Mucosa of rectum (tissue), 2 donors: ENCODE results near the gene RPL29.
A peak's percentile ranks its signal among the peaks of the same experiment; 100 is the strongest.

Experiments
- H3K27ac ChIP-seq, 2 donors: one replicate each; pipeline ENCODE4 v1.7.0; 2013; ENCODE audit warnings: inconsistent platforms in 2 of 2, low read depth in 2 of 2, low read length in 2 of 2
- H3K27me3 ChIP-seq, 2 donors: one replicate each; pipeline ENCODE4 v1.7.0; 2013; ENCODE audit warnings: low read length in 2 of 2; ENCODE audit not compliant: control insufficient read depth in 2 of 2, insufficient read depth in 2 of 2
- H3K36me3 ChIP-seq, 2 donors: one replicate each; pipeline ENCODE4 v1.7.0; 2013; ENCODE audit warnings: low read length in 2 of 2; ENCODE audit not compliant: control insufficient read depth in 2 of 2, insufficient read depth in 2 of 2
- H3K4me1 ChIP-seq, 2 donors: one replicate each; pipeline ENCODE4 v1.7.0; 2013; ENCODE audit warnings: low read length in 2 of 2, mild to moderate bottlenecking in 1 of 2; ENCODE audit not compliant: control insufficient read depth in 2 of 2, insufficient read depth in 2 of 2
- H3K4me3 ChIP-seq, 2 donors: one replicate each; pipeline ENCODE4 v1.7.0; 2013; ENCODE audit warnings: low read length in 2 of 2
- H3K9ac ChIP-seq, 2 donors: one replicate each; pipeline ENCODE4 v1.7.0; 2013; ENCODE audit warnings: low read length in 2 of 2, low read depth in 1 of 2, mild to moderate bottlenecking in 1 of 2
- H3K9me3 ChIP-seq, 2 donors: one replicate each; pipeline ENCODE4 v1.7.0; 2013; ENCODE audit warnings: low read length in 2 of 2; ENCODE audit not compliant: control insufficient read depth in 2 of 2
- donor health status: healthy.
- donor health status: Normal muscosa, but diverticular disease.

RPL29 gene

GRCh38 chr3:52028572-52028971 is 32.9 kb upstream of the RPL29 start:
- Histone ChIP-seq H3K9ac (no peak overlapping the region), H3K27me3 (no peaks in the 10 kb centered on the region), H3K27ac (no peak overlapping the region), H3K9me3 (no peaks in the 10 kb centered on the region), H3K4me3 (no peak overlapping the region), H3K4me1 (no peaks in the 10 kb centered on the region), H3K36me3 (no peaks in the 10 kb centered on the region)

- no peaks in the 10 kb centered on the region for H3K4me1 ChIP-seq
- no peak overlapping the region for H3K27ac ChIP-seq
- no peak overlapping the region for H3K4me3 ChIP-seq
- no peaks in the 10 kb centered on the region for H3K9me3 ChIP-seq
- no peaks in the 10 kb centered on the region for H3K36me3 ChIP-seq
- H3K27me3 ChIP-seq = no peaks in the 10 kb centered on the region
- no peak overlapping the region for H3K9ac ChIP-seq
Measured at GRCh38 chr3:52026041-52026440, 30.3 kb upstream of the RPL29 start.

GRCh38 chr3:52025453-52025852 is 29.8 kb upstream of the RPL29 start:
- H3K4me3 ChIP-seq = no peak overlapping the region
- no peaks in the 10 kb centered on the region for H3K4me1 ChIP-seq
- H3K36me3 ChIP-seq = no peaks in the 10 kb centered on the region
- no peaks in the 10 kb centered on the region for H3K27me3 ChIP-seq
- H3K9me3 ChIP-seq = no peaks in the 10 kb centered on the region
- no peak overlapping the region for H3K27ac ChIP-seq
- H3K9ac ChIP-seq = no peak overlapping the region

GRCh38 chr3:52024765-52025452 is 29.2 kb upstream of the RPL29 start:
- Histone ChIP-seq H3K4me1 (no peaks in the 10 kb centered on the region), H3K4me3 (no peak overlapping the region), H3K9me3 (no peaks in the 10 kb centered on the region), H3K27me3 (no peaks in the 10 kb centered on the region), H3K9ac (no peak overlapping the region), H3K36me3 (no peaks in the 10 kb centered on the region), H3K27ac (no peak overlapping the region)

- H3K36me3 ChIP-seq = no peaks in the 10 kb centered on the region
- no peaks in the 10 kb centered on the region for H3K9me3 ChIP-seq
- H3K4me1 ChIP-seq = no peaks in the 10 kb centered on the region
- no peak overlapping the region for H3K9ac ChIP-seq
- H3K27me3 ChIP-seq = no peaks in the 10 kb centered on the region
- H3K27ac ChIP-seq = no peak overlapping the region
- H3K4me3 ChIP-seq = no peak overlapping the region
Measured at GRCh38 chr3:52023860-52024764, 28.4 kb upstream of the RPL29 start.

- Histone ChIP-seq H3K27ac (no peak overlapping the region), H3K27me3 (no peaks in the 10 kb centered on the region), H3K4me3 (no peak overlapping the region), H3K9me3 (no peaks in the 10 kb centered on the region), H3K9ac (no peak overlapping the region), H3K4me1 (no peaks in the 10 kb centered on the region), H3K36me3 (no peaks in the 10 kb centered on the region)
Measured at GRCh38 chr3:52023101-52023770, 27.5 kb upstream of the RPL29 start.

GRCh38 chr3:52022323-52023100 is 26.8 kb upstream of the RPL29 start:
- H3K9ac ChIP-seq = no peak overlapping the region
- H3K4me1 ChIP-seq = no peaks in the 10 kb centered on the region

GRCh38 chr3:52021489-52022268 is 26.0 kb upstream of the RPL29 start:
- no peaks in the 10 kb centered on the region for H3K4me1 ChIP-seq
- no peaks in the 10 kb centered on the region for H3K27me3 ChIP-seq
- no peak overlapping the region for H3K9ac ChIP-seq
- H3K4me3 ChIP-seq = no peak overlapping the region
- peak overlapping the region in 1 of 2 donors; percentile 12 for H3K27ac ChIP-seq
- no peaks in the 10 kb centered on the region for H3K36me3 ChIP-seq
- no peaks in the 10 kb centered on the region for H3K9me3 ChIP-seq

More at GRCh38 chr3:52022323-52023100, 26.8 kb upstream of the RPL29 start:
- no peaks in the 10 kb centered on the region for H3K9me3 ChIP-seq
- H3K27me3 ChIP-seq = no peaks in the 10 kb centered on the region
- peak overlapping the region in 1 of 2 donors; percentile 12 for H3K27ac ChIP-seq
- H3K36me3 ChIP-seq = no peaks in the 10 kb centered on the region
- H3K4me3 ChIP-seq = no peak overlapping the region

GRCh38 chr3:52020796-52021195 is 25.1 kb upstream of the RPL29 start:
- Histone ChIP-seq H3K9me3 (no peaks in the 10 kb centered on the region), H3K4me1 (no peaks in the 10 kb centered on the region), H3K36me3 (no peaks in the 10 kb centered on the region), H3K9ac (no peak overlapping the region), H3K27me3 (no peaks in the 10 kb centered on the region), H3K4me3 (no peak overlapping the region), H3K27ac (no peak overlapping the region)
